ENCODE data around the gene SCTR.

Gene SCTR

GRCh38 chr2:119460076-119460475 lies 64.2 kb downstream of the SCTR start:
- TF ChIP-seq CTCF (IDR thresholded peaks at IDR 0.05; ENCODE audit: low read depth, low read length) = no peak
- DNase-seq (ENCODE audit: extremely low read depth, low read depth) = no peak

GRCh38 chr2:119455066-119455718 lies 69.1 kb downstream of the SCTR start:
- no peak for TF ChIP-seq CTCF (IDR thresholded peaks at IDR 0.05; ENCODE audit: low read depth, low read length)
- no peak for DNase-seq (ENCODE audit: extremely low read depth, low read depth)

GRCh38 chr2:119453972-119454593 lies 70.2 kb downstream of the SCTR start:
- DNase-seq (ENCODE audit: extremely low read depth, low read depth) = no peak
- TF ChIP-seq CTCF (IDR thresholded peaks at IDR 0.05; ENCODE audit: low read depth, low read length) = no peak

- no peak for TF ChIP-seq CTCF (IDR thresholded peaks at IDR 0.05; ENCODE audit: low read depth, low read length)
- DNase-seq (ENCODE audit: extremely low read depth, low read depth) = no peak
Observed at GRCh38 chr2:119451336-119452050, 72.8 kb downstream of the SCTR start.

- no peak for DNase-seq (ENCODE audit: extremely low read depth, low read depth)
- TF ChIP-seq CTCF (IDR thresholded peaks at IDR 0.05; ENCODE audit: low read depth, low read length) = no peak
Observed at GRCh38 chr2:119449521-119449920, 74.8 kb downstream of the SCTR start.

GRCh38 chr2:119448427-119449141 lies 75.7 kb downstream of the SCTR start:
- no peak for DNase-seq (ENCODE audit: extremely low read depth, low read depth)
- TF ChIP-seq CTCF (IDR thresholded peaks at IDR 0.05; ENCODE audit: low read depth, low read length) = no peak
